ENCODE results near the gene TMEM40. TPM values are rescaled to one million over a fixed set of nuclear protein-coding genes. Genes with fewer than 3 reads are reported as not detected.
"Not testable (repeated sequence)": the region's sequence is repeated elsewhere in the genome, so short reads cannot be mapped to it uniquely, and the experiment has no call there.

The TMEM40 gene
- total RNA-seq, 1 donor from 2014 or later = 7.8 TPM

GRCh38 chr3:12796171-12797123 lies 37.4 kb upstream of the TMEM40 start, which contains the start of gene CAND2:
Gene CAND2 (plus strand): TSS chr3:12796680. CDS start chr3:12796721, 41 bp downstream.
- Mint-ChIP-seq H3K4me1 (peaks cover 5% of the 10 kb centered on the region), H3K27me3 (ENCODE audit: low read depth) (no peaks in the 10 kb centered on the region), H3K27ac (peak within 1 kb of the TSS; percentile 53), H3K9me3 (no peaks in the 10 kb centered on the region), H3K4me3 (peak within 1 kb of the TSS; percentile 86), H3K36me3 (no peaks in the 10 kb centered on the region)
- DNase-seq (ENCODE audit: low spot score in 2 of 2, unreplicated experiment in 2 of 2) = peak in 1 of 2 experiments; percentile 59
- no peak for TF ChIP-seq CTCF (IDR thresholded peaks at IDR 0.05; ENCODE audit: unreplicated experiment)

- Mint-ChIP-seq H3K27ac (no peak overlapping the region), H3K4me1 (peaks cover 5% of the 10 kb centered on the region), H3K9me3 (no peaks in the 10 kb centered on the region), H3K36me3 (no peaks in the 10 kb centered on the region), H3K4me3 (no peak overlapping the region), H3K27me3 (ENCODE audit: low read depth) (no peaks in the 10 kb centered on the region)
- DNase-seq (ENCODE audit: low spot score in 2 of 2, unreplicated experiment in 2 of 2) = no peak
- TF ChIP-seq CTCF (IDR thresholded peaks at IDR 0.05; ENCODE audit: unreplicated experiment) = no peak
Measured at GRCh38 chr3:12793701-12794100, 34.6 kb upstream of the TMEM40 start.

- H3K9me3 Mint-ChIP-seq = no peaks in the 10 kb centered on the region
- no peak for TF ChIP-seq CTCF (IDR thresholded peaks at IDR 0.05; ENCODE audit: unreplicated experiment)
- H3K27ac Mint-ChIP-seq = no peak overlapping the region
- H3K4me3 Mint-ChIP-seq = no peak overlapping the region
- no peak for DNase-seq (ENCODE audit: low spot score in 2 of 2, unreplicated experiment in 2 of 2)
- peaks cover 4% of the 10 kb centered on the region for H3K4me1 Mint-ChIP-seq
- no peaks in the 10 kb centered on the region for H3K27me3 Mint-ChIP-seq (ENCODE audit: low read depth)
- H3K36me3 Mint-ChIP-seq = no peaks in the 10 kb centered on the region
Measured at GRCh38 chr3:12791430-12791829, 32.4 kb upstream of the TMEM40 start.

GRCh38 chr3:12787967-12788690 lies 29.1 kb upstream of the TMEM40 start:
- H3K4me3 Mint-ChIP-seq; H3K9me3 Mint-ChIP-seq; H3K27me3 Mint-ChIP-seq (ENCODE audit: low read depth); DNase-seq (ENCODE audit: low spot score in 2 of 2, unreplicated experiment in 2 of 2); H3K4me1 Mint-ChIP-seq; H3K36me3 Mint-ChIP-seq; H3K27ac Mint-ChIP-seq: not testable (repeated sequence)

GRCh38 chr3:12787346-12787745 lies 28.3 kb upstream of the TMEM40 start:
- not testable (repeated sequence) for H3K27ac Mint-ChIP-seq; H3K36me3 Mint-ChIP-seq; H3K9me3 Mint-ChIP-seq; H3K4me1 Mint-ChIP-seq; H3K27me3 Mint-ChIP-seq (ENCODE audit: low read depth); H3K4me3 Mint-ChIP-seq
- peak in 1 of 2 experiments; percentile 67 for DNase-seq (ENCODE audit: low spot score in 2 of 2, unreplicated experiment in 2 of 2)

- Mint-ChIP-seq H3K9me3 (peaks cover 4% of the 10 kb centered on the region), H3K36me3 (no peaks in the 10 kb centered on the region), H3K4me3 (no peak overlapping the region), H3K27ac (no peak overlapping the region), H3K4me1 (peaks cover 21% of the 10 kb centered on the region), H3K27me3 (ENCODE audit: low read depth) (no peaks in the 10 kb centered on the region)
- no peak for DNase-seq (ENCODE audit: low spot score in 2 of 2, unreplicated experiment in 2 of 2)
- TF ChIP-seq CTCF (IDR thresholded peaks at IDR 0.05; ENCODE audit: unreplicated experiment) = no peak
Measured at GRCh38 chr3:12785096-12785495, 26.0 kb upstream of the TMEM40 start.

Data from mesothelial cell of epicardium (in vitro differentiated cells).